GM21528 (cell line): ENCODE results near the gene PDE4C.
"Not testable (repeated sequence)": the region's sequence is repeated elsewhere in the genome, so short reads cannot be mapped to it uniquely, and the experiment has no call there.

Experiments
- ATAC-seq: cut with Tn5 transposase; IDR thresholded peaks from one replicate; pipeline ENCODE4 v1.9.1; 2021; ENCODE audit warnings: mild to moderate bottlenecking, moderate library complexity; ENCODE audit not compliant: unreplicated experiment, low FRiP score

Gene PDE4C

GRCh38 chr19:18224525-18225354 lies 1.5 kb downstream of the PDE4C start:
- peak; percentile 71 for ATAC-seq

DNA sequence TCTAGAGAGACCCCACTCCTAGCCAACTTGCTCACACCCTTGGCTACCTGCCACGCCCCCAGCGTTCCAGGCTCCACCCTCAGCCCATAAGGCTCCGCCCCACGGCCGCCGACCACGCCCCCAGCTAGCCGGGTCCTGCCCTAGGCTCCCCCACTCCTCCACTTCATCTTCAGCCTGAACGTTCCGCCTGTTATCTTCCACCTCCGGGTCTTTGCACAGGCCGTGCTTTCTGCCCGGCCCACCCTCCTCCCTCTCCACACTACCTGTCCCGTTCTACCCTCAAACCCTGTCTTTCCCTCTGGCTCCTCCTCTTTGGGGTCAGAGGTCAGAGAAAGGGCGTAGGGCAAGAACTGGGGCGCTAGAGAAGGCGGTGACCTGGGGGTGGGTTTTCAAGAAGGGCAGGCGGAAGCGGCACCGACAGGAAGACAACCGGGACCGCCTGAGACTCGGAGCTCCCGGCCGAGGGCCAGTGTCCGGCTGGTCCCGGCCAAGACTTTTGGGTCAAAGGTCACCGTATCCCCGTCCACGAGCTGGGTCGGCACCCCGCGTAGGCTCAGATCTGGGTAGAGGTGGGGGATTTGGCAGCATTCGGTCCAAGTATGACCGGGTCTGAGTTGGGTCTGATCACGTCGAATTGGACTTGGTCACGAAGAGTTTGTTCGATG lies 2.2 kb downstream of the PDE4C start:
- ATAC-seq, result peak; percentile 26

GRCh38 chr19:18221815-18222725 lies 4.2 kb downstream of the PDE4C start:
- ATAC-seq, result no peak

GRCh38 chr19:18220632-18221275 lies 5.5 kb downstream of the PDE4C start:
- no peak for ATAC-seq

DNA sequence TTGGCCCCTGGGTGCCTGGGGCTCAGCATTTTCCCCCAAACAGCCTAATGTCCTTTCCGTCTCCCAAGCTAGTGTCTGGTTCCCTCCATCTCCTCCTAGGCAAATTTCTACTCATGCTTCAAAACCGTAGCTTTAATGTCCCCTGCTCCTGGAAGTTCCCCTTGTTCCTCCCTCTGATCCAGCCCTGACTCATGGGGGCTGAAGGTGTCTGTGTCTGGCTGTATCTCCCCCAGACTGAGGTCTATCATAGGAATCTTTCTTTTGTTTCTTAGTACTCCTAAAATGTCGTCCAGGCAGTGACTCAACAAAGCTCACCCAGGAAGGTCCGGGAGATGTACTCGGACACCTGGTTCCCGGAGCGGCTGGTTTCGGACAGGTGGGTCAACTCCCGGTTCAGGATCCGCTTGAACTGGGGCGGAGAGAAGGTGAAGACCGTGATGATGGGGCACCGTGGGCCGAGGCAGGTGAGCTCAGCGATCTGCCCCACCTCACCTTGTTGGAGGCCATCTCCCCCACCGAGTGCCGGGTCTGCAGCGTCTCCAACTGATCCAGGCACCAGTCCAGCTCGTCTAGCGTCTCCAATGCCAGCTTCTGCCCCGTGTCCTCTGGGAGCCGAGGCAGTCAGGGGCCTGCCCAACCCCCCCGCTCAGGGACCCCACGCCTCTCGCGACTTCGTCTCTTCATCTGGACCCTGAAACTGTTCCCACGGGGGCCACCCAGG lies 6.2 kb downstream of the PDE4C start:
- no peak for ATAC-seq

- ATAC-seq, result no peak
These were observed 7.6 kb downstream of the PDE4C start for GRCh38 chr19:18218600-18218999.

DNA sequence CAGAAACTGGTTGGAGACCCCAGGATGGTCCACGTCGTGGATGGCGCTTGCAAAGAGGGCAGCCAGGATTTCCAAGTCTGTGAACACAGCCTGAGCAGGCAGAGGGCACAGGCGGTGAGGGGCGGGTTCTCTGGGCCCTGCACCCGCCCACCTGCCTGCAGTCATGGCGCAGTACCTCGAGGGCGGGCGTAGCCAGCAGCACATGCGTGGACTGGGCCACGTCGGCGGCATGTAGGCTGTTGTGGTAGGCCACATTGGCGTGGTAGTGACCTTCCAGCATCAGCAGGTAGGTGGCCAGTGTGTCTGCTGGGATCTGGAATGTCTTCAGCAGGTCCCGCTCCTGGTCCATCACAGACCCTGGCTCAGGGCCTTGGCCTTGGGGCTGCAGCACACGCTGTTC lies 8.1 kb downstream of the PDE4C start:
- no peak for ATAC-seq

GRCh38 chr19:18216789-18217188 lies 9.4 kb downstream of the PDE4C start:
- ATAC-seq, result no peak

- no peak for ATAC-seq
These were observed 11.3 kb downstream of the PDE4C start for GRCh38 chr19:18214779-18215433.

- ATAC-seq, result no peak
These were observed 14.6 kb downstream of the PDE4C start for GRCh38 chr19:18211683-18212082.

GRCh38 chr19:18209912-18210311 lies 16.3 kb downstream of the PDE4C start:
- ATAC-seq, result not testable (repeated sequence)

GRCh38 chr19:18208098-18208951 lies 17.9 kb downstream of the PDE4C start:
- no peak for ATAC-seq

DNA sequence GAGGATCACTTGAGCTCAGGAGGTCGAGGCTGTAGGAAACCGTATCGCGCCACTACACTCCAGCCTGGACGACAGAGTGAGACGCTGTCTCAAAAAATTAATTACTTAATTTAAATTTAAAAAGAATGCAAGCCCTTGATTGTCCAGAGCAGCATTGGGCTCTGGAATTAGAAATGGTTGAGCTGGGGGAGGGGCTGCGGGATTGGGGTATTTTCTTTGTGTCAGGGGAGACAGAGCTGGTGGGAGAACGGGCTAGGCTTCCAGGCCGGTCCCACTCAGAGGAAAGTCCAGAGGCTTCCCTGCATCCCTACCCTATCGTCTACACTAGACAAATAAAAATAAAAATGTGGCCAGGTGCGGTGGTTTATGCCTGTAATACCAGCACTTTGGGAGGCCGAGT lies 20.2 kb downstream of the PDE4C start:
- no peak for ATAC-seq

DNA sequence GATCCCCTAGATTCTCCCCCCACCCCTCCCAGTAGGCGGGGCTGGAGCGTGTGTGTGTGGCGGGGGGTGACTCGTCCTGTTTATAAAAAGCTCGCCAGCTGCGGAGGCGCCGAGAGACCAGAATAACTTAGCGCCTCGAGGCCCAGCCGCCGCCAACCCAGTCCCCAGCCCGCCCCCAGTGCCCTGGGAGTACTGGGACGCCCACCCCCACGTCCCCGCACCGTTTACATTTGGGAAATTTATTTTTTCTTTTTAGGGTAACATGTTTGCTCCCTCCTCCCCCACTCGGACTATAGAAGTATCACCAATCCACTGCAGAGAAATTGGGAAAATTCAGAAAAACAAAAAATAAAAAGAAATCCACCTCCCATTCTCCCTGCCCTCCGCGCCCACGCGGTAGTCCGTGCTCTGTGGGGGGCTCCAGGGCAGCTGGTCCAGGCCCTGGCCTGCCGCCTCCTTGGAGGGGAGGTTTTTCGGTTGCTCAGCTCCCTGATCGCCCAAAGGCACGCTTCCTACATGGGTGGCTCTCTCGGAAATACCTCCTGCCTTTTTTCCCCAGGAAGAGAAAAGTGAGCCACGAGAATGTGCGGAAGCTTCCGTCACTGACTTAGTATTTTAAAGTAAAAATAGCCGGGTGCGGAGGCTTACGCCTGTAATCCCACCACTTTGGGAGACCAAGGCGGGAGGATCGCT lies 20.9 kb downstream of the PDE4C start:
- ATAC-seq, result no peak

DNA sequence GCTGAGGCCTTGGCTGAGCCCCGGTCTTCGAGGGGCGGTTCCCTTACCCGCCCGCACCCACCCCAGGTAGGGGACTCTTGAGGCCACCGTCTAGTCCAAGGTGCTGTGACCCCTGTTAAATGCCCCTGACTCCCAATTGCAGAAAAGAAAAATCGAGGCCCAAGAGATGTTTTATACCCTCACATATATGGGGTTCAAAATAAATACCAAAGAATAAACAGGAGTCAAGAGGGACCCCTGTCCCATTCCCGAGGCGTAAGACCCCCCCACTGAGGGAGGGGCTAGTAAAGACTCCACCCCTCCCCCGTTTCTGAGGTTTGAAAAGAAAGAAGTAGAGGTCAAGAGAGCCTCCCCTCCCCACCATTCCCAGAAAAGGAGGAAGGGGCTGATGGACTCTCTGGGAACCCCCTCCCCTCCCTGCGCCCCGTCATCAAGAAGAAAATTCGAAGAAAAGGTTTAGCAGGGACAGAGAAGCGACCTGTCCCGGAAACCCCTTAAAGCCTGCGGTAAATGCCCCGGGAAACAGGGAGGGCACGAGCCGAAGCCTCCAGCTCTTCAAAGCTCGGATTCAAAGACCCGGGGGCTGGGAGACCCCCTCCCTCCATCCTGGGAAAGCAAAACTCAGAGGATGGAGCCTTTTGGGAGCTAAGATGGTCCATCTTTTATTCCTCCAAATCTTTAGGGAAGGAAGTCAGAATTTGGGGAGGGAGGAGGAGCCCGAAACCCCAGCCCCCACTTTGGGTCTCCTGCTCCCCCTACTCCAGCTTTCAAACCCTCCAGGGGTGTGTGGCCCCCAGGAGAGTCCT lies 21.6 kb downstream of the PDE4C start:
- peak; percentile 19 for ATAC-seq

GRCh38 chr19:18203863-18204393 lies 22.3 kb downstream of the PDE4C start, which contains the start of gene RAB3A:
RAB3A (minus strand) TSS chr19:18204042; CDS start chr19:18202740, 1,302 bp downstream.
- peak; percentile 86 for ATAC-seq
